IPS-18a (cell line): ENCODE results near the gene PFN1.
A peak's percentile ranks its signal among the peaks of the same experiment; 100 is the strongest.

Experiments used
- H3K27ac ChIP-seq: one replicate; pipeline ENCODE4 v1.5.1; 2013; ENCODE audit warnings: low read length
- H3K27me3 ChIP-seq: one replicate; pipeline ENCODE4 v1.6.1; 2013; ENCODE audit warnings: mild to moderate bottlenecking, low read length; ENCODE audit not compliant: control insufficient read depth, insufficient read depth
- H3K36me3 ChIP-seq: one replicate; pipeline ENCODE4 v1.6.1; 2013; ENCODE audit warnings: low read depth, low read length; ENCODE audit not compliant: control insufficient read depth
- H3K4me1 ChIP-seq: one replicate; pipeline ENCODE4 v1.6.1; 2013; ENCODE audit warnings: low read depth, low read length; ENCODE audit not compliant: control insufficient read depth
- H3K4me3 ChIP-seq: one replicate; pipeline ENCODE4 v1.5.1; 2013; ENCODE audit warnings: low read length
- H3K9ac ChIP-seq: one replicate; pipeline ENCODE4 v1.6.1; 2013; ENCODE audit warnings: mild to moderate bottlenecking, low read length, moderate library complexity
- H3K9me3 ChIP-seq: one replicate; pipeline ENCODE4 v1.6.1; 2013; ENCODE audit warnings: low read depth, low read length; ENCODE audit not compliant: control insufficient read depth

Gene PFN1

GRCh38 chr17:4949321-4950074 is 1.2 kb upstream of the PFN1 start:
- Histone ChIP-seq H3K9ac (peak overlapping the region; percentile 88), H3K36me3 (peaks cover 24% of the 10 kb centered on the region), H3K4me3 (peak overlapping the region; percentile 75), H3K27me3 (no peaks in the 10 kb centered on the region), H3K9me3 (no peaks in the 10 kb centered on the region), H3K27ac (peak overlapping the region; percentile 65), H3K4me1 (peaks cover 23% of the 10 kb centered on the region)

GRCh38 chr17:4948931-4949320 is 596 bp upstream of the PFN1 start:
- Histone ChIP-seq H3K4me3 (peak overlapping the region; percentile 75), H3K27me3 (no peaks in the 10 kb centered on the region), H3K9ac (peak overlapping the region; percentile 88), H3K9me3 (no peaks in the 10 kb centered on the region), H3K36me3 (peaks cover 29% of the 10 kb centered on the region), H3K4me1 (peaks cover 23% of the 10 kb centered on the region), H3K27ac (peak overlapping the region; percentile 55)

- no peaks in the 10 kb centered on the region for H3K9me3 ChIP-seq
- peak overlapping the region; percentile 88 for H3K9ac ChIP-seq
- H3K36me3 ChIP-seq, result peaks cover 41% of the 10 kb centered on the region
- peak overlapping the region; percentile 75 for H3K4me3 ChIP-seq
- peaks cover 23% of the 10 kb centered on the region for H3K4me1 ChIP-seq
- peak overlapping the region; percentile 68 for H3K27ac ChIP-seq
- no peaks in the 10 kb centered on the region for H3K27me3 ChIP-seq
Measured at GRCh38 chr17:4947411-4948165, 742 bp downstream of the PFN1 start.

GRCh38 chr17:4947010-4947410 is 1.3 kb downstream of the PFN1 start:
- Histone ChIP-seq H3K4me1 (peaks cover 23% of the 10 kb centered on the region), H3K9me3 (no peaks in the 10 kb centered on the region), H3K36me3 (peaks cover 44% of the 10 kb centered on the region), H3K4me3 (peak overlapping the region; percentile 75), H3K9ac (peak overlapping the region; percentile 88), H3K27ac (peak overlapping the region; percentile 69), H3K27me3 (no peaks in the 10 kb centered on the region)

GRCh38 chr17:4946312-4946976 is 1.9 kb downstream of the PFN1 start:
- Histone ChIP-seq H3K36me3 (peaks cover 44% of the 10 kb centered on the region), H3K4me1 (peaks cover 18% of the 10 kb centered on the region), H3K9ac (peak overlapping the region; percentile 88), H3K9me3 (no peaks in the 10 kb centered on the region), H3K27ac (peak overlapping the region; percentile 69), H3K27me3 (no peaks in the 10 kb centered on the region), H3K4me3 (peak overlapping the region; percentile 75)

GRCh38 chr17:4945944-4946280 is 2.4 kb downstream of the PFN1 start:
- H3K36me3 ChIP-seq, result peaks cover 44% of the 10 kb centered on the region
- no peak overlapping the region for H3K27ac ChIP-seq
- peaks cover 16% of the 10 kb centered on the region for H3K4me1 ChIP-seq
- H3K9me3 ChIP-seq, result no peaks in the 10 kb centered on the region
- no peaks in the 10 kb centered on the region for H3K27me3 ChIP-seq
- H3K4me3 ChIP-seq, result peak overlapping the region; percentile 75
- H3K9ac ChIP-seq, result no peak overlapping the region

- Histone ChIP-seq H3K27ac (peak overlapping the region; percentile 33), H3K4me3 (no peak overlapping the region), H3K9ac (no peak overlapping the region), H3K4me1 (peaks cover 16% of the 10 kb centered on the region), H3K36me3 (peaks cover 44% of the 10 kb centered on the region), H3K27me3 (no peaks in the 10 kb centered on the region), H3K9me3 (no peaks in the 10 kb centered on the region)
Measured at GRCh38 chr17:4945176-4945943, 3.0 kb downstream of the PFN1 start.

- H3K27ac ChIP-seq, result peak overlapping the region; percentile 33
- peaks cover 16% of the 10 kb centered on the region for H3K4me1 ChIP-seq
- H3K36me3 ChIP-seq, result peaks cover 44% of the 10 kb centered on the region
- no peak overlapping the region for H3K9ac ChIP-seq
- H3K4me3 ChIP-seq, result no peak overlapping the region
- no peaks in the 10 kb centered on the region for H3K27me3 ChIP-seq
- H3K9me3 ChIP-seq, result no peaks in the 10 kb centered on the region
Measured at GRCh38 chr17:4944554-4945175, 3.7 kb downstream of the PFN1 start.

GRCh38 chr17:4944163-4944553 is 4.2 kb downstream of the PFN1 start:
- H3K27me3 ChIP-seq, result no peaks in the 10 kb centered on the region
- peaks cover 44% of the 10 kb centered on the region for H3K36me3 ChIP-seq
- H3K9ac ChIP-seq, result no peak overlapping the region
- no peaks in the 10 kb centered on the region for H3K9me3 ChIP-seq
- H3K4me1 ChIP-seq, result peaks cover 16% of the 10 kb centered on the region
- H3K4me3 ChIP-seq, result no peak overlapping the region
- peak overlapping the region; percentile 13 for H3K27ac ChIP-seq

- Histone ChIP-seq H3K36me3 (peaks cover 46% of the 10 kb centered on the region), H3K27me3 (no peaks in the 10 kb centered on the region), H3K9ac (no peak overlapping the region), H3K9me3 (no peaks in the 10 kb centered on the region), H3K27ac (no peak overlapping the region), H3K4me1 (peaks cover 23% of the 10 kb centered on the region), H3K4me3 (no peak overlapping the region)
Measured at GRCh38 chr17:4942760-4943508, 5.4 kb downstream of the PFN1 start.
